Gastroesophageal sphincter (tissue), 4 donors: ENCODE data around the gene COL4A2. TPM values are rescaled to one million over a fixed set of nuclear protein-coding genes. Genes with fewer than 3 reads are reported as not detected.

Experiments used
- ATAC-seq: fragments of 150-250 bp; one replicate; pipeline ENCODE4 v1.9.1; 2016; ENCODE audit warnings: mild to moderate bottlenecking, moderate library complexity
- H3K27ac ChIP-seq, 4 donors: fragments of 200-600 bp; sonication (generic) in 3 of 4; 1 replicate in 3 of 4; 2 replicates in 1 of 4; pipeline ENCODE4 v1.5.1; 2016 to 2019
- H3K27me3 ChIP-seq: fragments of 200-600 bp; sonication (generic); one replicate; pipeline ENCODE4 v1.5.1; 2019
- H3K36me3 ChIP-seq, 2 donors: fragments of 200-600 bp; sonication (generic); one replicate each; pipeline ENCODE4 v1.5.1; 2019; ENCODE audit warnings: control low read depth in 1 of 2
- H3K4me1 ChIP-seq, 3 donors: fragments of 200-600 bp; sonication (generic); 1 replicate in 2 of 3; 2 replicates in 1 of 3; pipeline ENCODE4 v1.5.1; 2016 to 2019; ENCODE audit warnings: control low read depth in 2 of 3
- H3K4me3 ChIP-seq, 2 donors: fragments of 200-600 bp; sonication (generic); one replicate each; pipeline ENCODE4 v1.5.1; 2019; ENCODE audit warnings: mild to moderate bottlenecking in 1 of 2, moderate library complexity in 1 of 2
- H3K9me3 ChIP-seq, 3 donors: fragments of 200-600 bp; sonication (generic); one replicate each; pipeline ENCODE4 v1.5.1; 2017 to 2019; ENCODE audit warnings: control low read depth in 2 of 3
- CTCF ChIP-seq, 4 experiments: fragments of 200-600 bp in 2 of 4; fragments of 450-650 bp in 2 of 4; sonication (generic) in 1 of 4; IDR thresholded peaks; one replicate each; pipeline ENCODE4 v1.5.1; 2017 to 2019; ENCODE audit warnings: antibody characterized with exemption in 4 of 4, mild to moderate bottlenecking in 2 of 4, moderate library complexity in 2 of 4
- EP300 ChIP-seq: sonication (generic); formaldehyde crosslinking; IDR thresholded peaks from one replicate; pipeline ENCODE4 v1.6.1; 2017; ENCODE audit warnings: antibody characterized with exemption, mild to moderate bottlenecking
- POLR2A ChIP-seq, 2 donors: fragments of 450-650 bp; IDR thresholded peaks; one replicate each; pipeline ENCODE4 v1.6.1; 2017; ENCODE audit warnings: antibody characterized with exemption in 2 of 2, mild to moderate bottlenecking in 2 of 2, moderate library complexity in 1 of 2
- POLR2AphosphoS5 ChIP-seq: sonication (generic); formaldehyde crosslinking; IDR thresholded peaks from one replicate; pipeline ENCODE4 v1.6.1; 2017; ENCODE audit warnings: antibody characterized with exemption
- WGBS, 2 donors: methylation state at CpG; one replicate each; pipeline ENCODE4 v1.1.5; 2018; ENCODE audit warnings: low coverage in 1 of 2; 5-methylcytosine and 5-hydroxymethylcytosine counted together
- total RNA-seq, 4 donors: library from RNA; depleted of rRNA; stranded (reverse); fragments of >200 nt; gene quantifications; one replicate each; pipeline ENCODE4 v1.1.0, GENCODE V29; 2016

Gene COL4A2
- total RNA-seq, 4 donors from 2014 or later: 478 to 945 (median 543) TPM

- Histone ChIP-seq H3K36me3 (peaks cover 0 to 100% of the 10 kb centered on the region in 2 donors), H3K9me3 (no peaks in the 10 kb centered on the region), H3K27me3 (no peaks in the 10 kb centered on the region), H3K27ac (no peak overlapping the region), H3K4me1 (no peaks in the 10 kb centered on the region), H3K4me3 (no peak overlapping the region)
- WGBS, 2 donors: 51 to 60% methylated on average over 3 to 5 of the region's 5 CpGs
- no peak for ATAC-seq
- TF ChIP-seq CTCF (IDR thresholded peaks at IDR 0.05) (no peak), POLR2A (IDR thresholded peaks at IDR 0.05) (no peak), EP300 (no peak), POLR2AphosphoS5 (no peak)
Observed at GRCh38 chr13:110498327-110498726, 191.2 kb downstream of the COL4A2 start.

DNA sequence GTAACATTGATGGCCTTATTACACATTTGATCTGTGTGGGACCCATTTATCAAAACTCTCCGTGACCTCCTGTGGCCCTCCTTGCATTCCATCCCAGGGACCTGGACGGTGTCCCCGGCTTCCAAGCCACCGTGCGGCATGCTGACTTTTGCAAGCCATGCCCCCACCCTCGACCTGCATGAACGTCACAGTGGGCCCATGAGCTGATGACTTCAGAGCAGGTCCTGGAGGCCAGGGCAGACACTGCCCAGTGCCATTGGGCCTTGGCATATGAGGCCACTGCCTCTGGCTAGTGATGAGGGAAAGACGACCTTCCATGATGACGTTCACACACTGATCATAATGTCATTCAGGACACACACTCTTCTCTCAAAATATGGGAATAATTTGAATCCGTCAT is 191.7 kb downstream of the COL4A2 start:
- no peaks in the 10 kb centered on the region for H3K9me3 ChIP-seq
- no peak for ATAC-seq
- no peak overlapping the region for H3K27ac ChIP-seq
- no peaks in the 10 kb centered on the region for H3K27me3 ChIP-seq
- no peak overlapping the region for H3K4me3 ChIP-seq
- WGBS, 2 donors: 100% methylated on average over 1 to 3 of the region's 10 CpGs
- H3K4me1 ChIP-seq: no peaks in the 10 kb centered on the region
- TF ChIP-seq POLR2AphosphoS5 (no peak), CTCF (IDR thresholded peaks at IDR 0.05) (no peak), POLR2A (IDR thresholded peaks at IDR 0.05) (no peak), EP300 (no peak)
- H3K36me3 ChIP-seq: peaks cover 0 to 100% of the 10 kb centered on the region in 2 donors

DNA sequence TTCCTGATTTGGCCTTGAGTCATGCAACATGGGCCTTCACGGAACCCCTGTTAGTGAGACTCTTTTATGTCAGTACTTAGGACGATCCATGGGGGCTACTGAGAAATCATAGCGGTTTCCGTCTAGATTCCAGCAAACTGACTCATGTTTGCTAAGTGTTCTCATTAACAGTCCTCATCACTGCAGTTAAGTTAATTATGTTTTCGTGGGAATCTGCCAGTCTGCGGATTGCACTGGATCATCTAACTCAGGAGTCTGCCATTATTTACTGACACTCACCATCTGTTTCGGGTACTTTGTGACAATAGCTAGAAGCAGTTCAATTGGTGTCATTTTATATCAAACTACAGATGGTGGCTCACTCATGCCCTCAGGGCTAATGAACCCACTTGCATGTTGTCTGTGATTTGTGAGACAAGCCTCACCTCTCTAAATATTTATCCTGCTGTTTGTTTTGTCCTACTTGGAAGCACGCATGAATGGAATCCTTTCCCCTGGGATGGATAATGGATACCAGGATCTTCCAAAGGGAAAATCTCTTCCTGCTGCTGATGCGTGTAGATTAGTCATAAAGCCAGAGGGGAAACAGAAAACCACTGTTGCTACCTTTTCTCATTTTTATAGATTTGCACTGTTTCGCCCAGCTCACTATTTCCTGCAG is 192.7 kb downstream of the COL4A2 start:
- Histone ChIP-seq H3K27me3 (no peaks in the 10 kb centered on the region), H3K4me3 (no peak overlapping the region), H3K27ac (peak overlapping the region in 2 of 4 donors; percentile 9 to 24), H3K9me3 (no peaks in the 10 kb centered on the region), H3K36me3 (peaks cover 0 to 100% of the 10 kb centered on the region in 2 donors), H3K4me1 (no peaks in the 10 kb centered on the region)
- ATAC-seq: no peak
- 76 to 85% methylated on average over 7 to 9 of the region's 10 CpGs for WGBS, 2 donors
- TF ChIP-seq EP300: no peak
- TF ChIP-seq POLR2AphosphoS5: no peak
- TF ChIP-seq POLR2A (IDR thresholded peaks at IDR 0.05): no peak
- TF ChIP-seq CTCF (IDR thresholded peaks at IDR 0.05): no peak

DNA sequence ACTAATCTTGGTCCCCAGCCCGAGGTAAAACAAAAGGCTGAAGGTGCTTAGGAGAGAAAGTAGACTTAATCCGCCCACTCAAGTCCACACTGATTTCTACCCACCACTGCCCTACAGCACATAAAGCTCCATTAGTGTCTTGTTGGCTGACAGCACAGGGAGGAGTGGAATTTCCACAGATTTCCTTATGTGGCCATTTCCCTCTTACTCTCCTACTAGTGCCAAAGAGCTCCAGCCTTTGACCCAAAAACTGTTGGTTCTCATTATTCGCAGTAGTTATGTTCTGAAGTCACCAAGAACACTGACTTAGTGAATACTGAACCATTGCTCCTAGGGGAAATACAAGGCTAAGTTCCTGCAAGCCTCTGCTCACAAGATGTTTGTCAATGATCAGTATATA is 193.3 kb downstream of the COL4A2 start:
- no peak for TF ChIP-seq EP300
- 77 to 88% methylated on average over 1 to 3 of the region's 3 CpGs for WGBS, 2 donors
- ATAC-seq: no peak
- H3K4me3 ChIP-seq: no peak overlapping the region
- peaks cover 0 to 100% of the 10 kb centered on the region in 2 donors for H3K36me3 ChIP-seq
- peak overlapping the region in 2 of 4 donors; percentile 24 to 25 for H3K27ac ChIP-seq
- H3K27me3 ChIP-seq: no peaks in the 10 kb centered on the region
- no peaks in the 10 kb centered on the region for H3K9me3 ChIP-seq
- peaks cover 0 to 3% (median 0%) of the 10 kb centered on the region in 3 donors for H3K4me1 ChIP-seq

GRCh38 chr13:110501188-110501587 is 194.1 kb downstream of the COL4A2 start:
- H3K4me1 ChIP-seq: peaks cover 0 to 12% (median under 1%) of the 10 kb centered on the region in 3 donors
- peaks cover 0 to 100% of the 10 kb centered on the region in 2 donors for H3K36me3 ChIP-seq
- TF ChIP-seq POLR2A (IDR thresholded peaks at IDR 0.05) (no peak), CTCF (IDR thresholded peaks at IDR 0.05) (no peak), POLR2AphosphoS5 (no peak), EP300 (no peak)
- H3K9me3 ChIP-seq: no peaks in the 10 kb centered on the region
- no peak for ATAC-seq
- H3K27me3 ChIP-seq: no peaks in the 10 kb centered on the region
- WGBS, 2 donors: 90% methylated on average over 2 to 3 of the region's 9 CpGs
- no peak overlapping the region for H3K4me3 ChIP-seq
- peak overlapping the region in 3 of 4 donors; percentile 25 to 83 (median 57) for H3K27ac ChIP-seq
